Gastrocnemius medialis (tissue), 4 donors: ENCODE results near the gene LAMTOR2. TPM values are rescaled to one million over a fixed set of nuclear protein-coding genes. Genes with fewer than 3 reads are reported as not detected.

Source experiments
- ATAC-seq, 2 donors: fragments of 150-250 bp; one replicate each; pipeline ENCODE4 v1.9.1; 2016
- DNase-seq, 2 donors: peaks; one replicate each; pipeline ENCODE4 v3.0.0-alpha.2; 2019
- H3K27ac ChIP-seq, 4 donors: fragments of 200-600 bp; sonication (generic); 1 replicate in 1 of 4; 2 replicates in 3 of 4; pipeline ENCODE4 v1.5.1; 2016 to 2018; ENCODE audit warnings: mild to moderate bottlenecking in 2 of 4, moderate library complexity in 1 of 4
- H3K27me3 ChIP-seq, 3 donors: fragments of 200-600 bp; sonication (generic) in 2 of 3; 1 replicate in 1 of 3; 2 replicates in 2 of 3; pipeline versions ENCODE4 v1.5.1 to v1.6.0; 2016 to 2019; ENCODE audit warnings: mild to moderate bottlenecking in 1 of 3, moderate library complexity in 1 of 3
- H3K36me3 ChIP-seq, 2 donors: fragments of 200-600 bp; sonication (generic) in 1 of 2; one replicate each; pipeline ENCODE4 v1.5.1; 2017 to 2018
- H3K4me1 ChIP-seq, 2 donors: fragments of 200-600 bp; sonication (generic) in 1 of 2; one replicate each; pipeline ENCODE4 v1.5.1; 2016 to 2017; ENCODE audit warnings: mild to moderate bottlenecking in 2 of 2
- H3K4me3 ChIP-seq, 4 donors: fragments of 200-600 bp; sonication (generic) in 3 of 4; 1 replicate in 1 of 4; 2 replicates in 3 of 4; pipeline ENCODE4 v1.5.1; 2016 to 2019; ENCODE audit warnings: mild to moderate bottlenecking in 2 of 4
- H3K9me3 ChIP-seq, 3 donors: fragments of 200-600 bp; sonication (generic) in 2 of 3; 1 replicate in 1 of 3; 2 replicates in 2 of 3; pipeline ENCODE4 v1.5.1; 2016 to 2019
- POLR2A ChIP-seq, 2 donors: fragments of 450-650 bp; IDR thresholded peaks; one replicate each; pipeline ENCODE4 v1.6.1; 2017; ENCODE audit warnings: antibody characterized with exemption in 2 of 2, mild to moderate bottlenecking in 2 of 2, moderate library complexity in 2 of 2
- in situ Hi-C, 4 donors: fragments of 200-750 bp; cut with MboI; loops; one replicate each; pipeline versions ENCODE4 v1.15.0 to v1.8.0; 2017; ENCODE audit warnings: low sequenced_read_pairs in 4 of 4
- intact Hi-C: fragments of 100-400 bp; cut with DNase I; formaldehyde crosslinking; loops from one replicate; pipeline ENCODE4 v1.15.1; 2023; ENCODE audit warnings: low total_unique reads
- total RNA-seq, 4 donors: library from RNA; depleted of rRNA; stranded (reverse); fragments of >200 nt; gene quantifications; one replicate each; pipeline versions ENCODE4 v1.1.0 to v1.2.3, GENCODE V29; 2016
- TF ChIP-seq, protein P1 (sequence below), 5 experiments: fragments of 450-650 bp in 3 of 5; fragments of 200-600 bp in 2 of 5; sonication (generic) in 2 of 5; IDR thresholded peaks in 4 of 5; conservative IDR thresholded peaks in 1 of 5; 1 replicate in 4 of 5; 2 replicates in 1 of 5; pipeline ENCODE4 v1.5.1; 2016 to 2019; ENCODE audit warnings: antibody characterized with exemption in 5 of 5, mild to moderate bottlenecking in 3 of 5, moderate library complexity in 3 of 5

Gene LAMTOR2
- total RNA-seq, 4 donors from 2014 or later, result 51.5 to 82.7 (median 72.6) TPM

DNA sequence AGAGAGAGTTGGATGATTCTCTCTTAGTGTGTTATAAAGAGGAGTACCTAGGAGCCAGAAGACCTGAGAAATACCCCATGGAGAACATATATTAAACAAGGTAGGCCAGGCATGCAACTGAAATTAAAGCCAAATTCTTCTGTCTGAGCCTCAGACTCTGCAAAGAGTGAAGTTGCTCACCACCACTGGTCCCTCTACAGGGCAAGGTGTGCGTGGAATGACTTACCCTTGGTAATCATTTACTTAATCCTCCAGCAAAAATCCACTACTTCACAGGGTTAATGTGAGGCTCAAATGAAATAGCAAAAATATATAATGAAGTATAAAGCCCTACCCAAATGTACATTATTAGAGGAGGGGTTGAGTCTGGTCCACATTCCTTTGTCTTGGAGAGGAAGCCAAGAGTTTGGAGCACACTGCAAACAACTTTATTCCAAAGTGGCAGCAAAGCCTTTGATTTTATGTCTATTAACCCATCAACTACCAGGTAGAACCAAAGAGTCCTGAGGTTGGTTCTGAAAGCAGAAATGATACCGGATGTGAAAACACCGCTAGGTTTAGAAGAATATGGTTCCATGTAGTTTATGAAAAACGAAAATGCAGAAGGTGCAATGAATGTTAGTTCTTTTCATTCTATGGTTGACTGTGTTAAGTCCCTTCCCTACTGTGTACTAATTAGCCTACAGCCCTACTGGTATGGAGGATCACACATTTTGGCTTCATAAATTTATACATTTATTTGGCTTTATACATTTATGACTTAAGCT lies 42.3 kb upstream of the LAMTOR2 start:
- H3K36me3 ChIP-seq, result peaks cover 3 to 85% of the 10 kb centered on the region in 2 donors
- TF ChIP-seq, protein P1, sequence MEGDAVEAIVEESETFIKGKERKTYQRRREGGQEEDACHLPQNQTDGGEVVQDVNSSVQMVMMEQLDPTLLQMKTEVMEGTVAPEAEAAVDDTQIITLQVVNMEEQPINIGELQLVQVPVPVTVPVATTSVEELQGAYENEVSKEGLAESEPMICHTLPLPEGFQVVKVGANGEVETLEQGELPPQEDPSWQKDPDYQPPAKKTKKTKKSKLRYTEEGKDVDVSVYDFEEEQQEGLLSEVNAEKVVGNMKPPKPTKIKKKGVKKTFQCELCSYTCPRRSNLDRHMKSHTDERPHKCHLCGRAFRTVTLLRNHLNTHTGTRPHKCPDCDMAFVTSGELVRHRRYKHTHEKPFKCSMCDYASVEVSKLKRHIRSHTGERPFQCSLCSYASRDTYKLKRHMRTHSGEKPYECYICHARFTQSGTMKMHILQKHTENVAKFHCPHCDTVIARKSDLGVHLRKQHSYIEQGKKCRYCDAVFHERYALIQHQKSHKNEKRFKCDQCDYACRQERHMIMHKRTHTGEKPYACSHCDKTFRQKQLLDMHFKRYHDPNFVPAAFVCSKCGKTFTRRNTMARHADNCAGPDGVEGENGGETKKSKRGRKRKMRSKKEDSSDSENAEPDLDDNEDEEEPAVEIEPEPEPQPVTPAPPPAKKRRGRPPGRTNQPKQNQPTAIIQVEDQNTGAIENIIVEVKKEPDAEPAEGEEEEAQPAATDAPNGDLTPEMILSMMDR (IDR thresholded peaks at IDR 0.05 in 4 of 5, conservative IDR thresholded peaks at IDR 0.05 in 1 of 5), result no peak
- TF ChIP-seq POLR2A (IDR thresholded peaks at IDR 0.05), result no peak
- peaks cover 0 to 6% of the 10 kb centered on the region in 2 donors for H3K4me1 ChIP-seq
- no peaks in the 10 kb centered on the region for H3K9me3 ChIP-seq
- DNase-seq (no peak), ATAC-seq (no peak)
- H3K27me3 ChIP-seq, result no peaks in the 10 kb centered on the region
- no peak overlapping the region for H3K4me3 ChIP-seq
- in situ Hi-C loops, result no loop called here
- H3K27ac ChIP-seq, result no peak overlapping the region
- intact Hi-C loops, result no loop called here

DNA sequence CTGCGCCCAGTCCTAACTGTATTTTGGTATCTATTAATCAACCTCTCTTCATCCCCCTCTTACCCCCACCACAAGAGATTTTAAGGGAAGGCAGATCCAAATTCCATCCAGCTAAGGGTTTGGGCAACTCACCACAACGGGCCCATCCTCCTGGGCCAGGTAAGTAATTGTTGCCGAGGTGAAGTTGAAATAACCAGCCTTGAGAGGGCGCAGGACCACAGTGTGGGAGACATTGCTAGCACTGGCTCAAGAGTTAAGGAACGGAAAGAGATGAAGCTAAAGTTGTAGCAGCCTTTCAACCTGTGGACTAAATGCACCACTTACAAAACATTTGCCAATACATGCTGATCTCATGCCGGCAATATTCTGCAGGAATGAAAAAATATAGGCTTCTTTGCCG lies 39.8 kb upstream of the LAMTOR2 start:
- H3K36me3 ChIP-seq, result peaks cover 3 to 89% of the 10 kb centered on the region in 2 donors
- in situ Hi-C loops, result no loop called here
- H3K4me1 ChIP-seq, result peaks cover 3 to 5% of the 10 kb centered on the region in 2 donors
- H3K4me3 ChIP-seq, result no peak overlapping the region
- H3K27ac ChIP-seq, result no peak overlapping the region
- H3K9me3 ChIP-seq, result no peaks in the 10 kb centered on the region
- TF ChIP-seq, protein P1 (IDR thresholded peaks at IDR 0.05 in 4 of 5, conservative IDR thresholded peaks at IDR 0.05 in 1 of 5), result no peak
- no peak for DNase-seq
- intact Hi-C loops, result no loop called here
- no peaks in the 10 kb centered on the region for H3K27me3 ChIP-seq
- ATAC-seq, result no peak

- peak overlapping the region; percentile 72 to 94 (median 91) for H3K4me3 ChIP-seq
- peaks cover 0 to 38% of the 10 kb centered on the region in 2 donors for H3K36me3 ChIP-seq
- H3K27me3 ChIP-seq, result no peaks in the 10 kb centered on the region
- intact Hi-C loops, result loop anchor here (1.0 kb wide), 1 partner anchor 34 kb away; the partner anchor contains the start of gene LAMTOR2
- in situ Hi-C loops, result no loop called here
- H3K9me3 ChIP-seq, result no peaks in the 10 kb centered on the region
- H3K27ac ChIP-seq, result peak overlapping the region; percentile 86 to 90 (median 88)
- H3K4me1 ChIP-seq, result peaks cover 8 to 10% of the 10 kb centered on the region in 2 donors
- no peak for TF ChIP-seq POLR2A (IDR thresholded peaks at IDR 0.05)
- TF ChIP-seq, protein P1 (IDR thresholded peaks at IDR 0.05 in 4 of 5, conservative IDR thresholded peaks at IDR 0.05 in 1 of 5), result no peak
- DNase-seq, result no peak
- ATAC-seq, result no peak
These were observed 34.7 kb upstream of the LAMTOR2 start for GRCh38 chr1:156019946-156020292.

- in situ Hi-C loops, result no loop called here
- ATAC-seq (peak; percentile 100), DNase-seq (peak; percentile 86 to 87)
- TF ChIP-seq, protein P1 (IDR thresholded peaks at IDR 0.05 in 4 of 5, conservative IDR thresholded peaks at IDR 0.05 in 1 of 5), result no peak
- peak in 1 of 2 donors; percentile 39 for TF ChIP-seq POLR2A (IDR thresholded peaks at IDR 0.05)
- no peaks in the 10 kb centered on the region for H3K9me3 ChIP-seq
- H3K4me1 ChIP-seq, result peaks cover 8 to 10% of the 10 kb centered on the region in 2 donors
- intact Hi-C loops, result loop anchor here (1.0 kb wide), 1 partner anchor 34 kb away; the partner anchor contains the start of gene LAMTOR2
- peak within 1 kb of the TSS; percentile 72 to 94 (median 91) for H3K4me3 ChIP-seq
- no peaks in the 10 kb centered on the region for H3K27me3 ChIP-seq
- peak within 1 kb of the TSS; percentile 86 to 90 (median 88) for H3K27ac ChIP-seq
- peaks cover 0 to 36% of the 10 kb centered on the region in 2 donors for H3K36me3 ChIP-seq
These were observed 34.1 kb upstream of the LAMTOR2 start, which contains the start of gene SSR2 for GRCh38 chr1:156020293-156021092. TSS of gene SSR2 (minus strand) at chr1:156020951. CDS start at chr1:156020167, 784 bp downstream.
